Ishikawa (cell line): ENCODE data around the gene CEP68.

Experiments
- CEBPB ChIP-seq: IDR thresholded peaks from 2 replicates; pipeline ENCODE4 v1.6.1; 2012
- CREB1 ChIP-seq: IDR thresholded peaks from 2 replicates; pipeline ENCODE4 v1.6.1; 2012; ENCODE audit warnings: low read depth
- EGR1 ChIP-seq: IDR thresholded peaks from 2 replicates; pipeline ENCODE4 v1.6.1; 2012
- EP300 ChIP-seq: IDR thresholded peaks from 2 replicates; pipeline ENCODE4 v1.6.1; 2012; ENCODE audit warnings: borderline replicate concordance
- FOXM1 ChIP-seq: IDR thresholded peaks from 2 replicates; pipeline ENCODE4 v1.6.1; 2012; ENCODE audit warnings: low read depth, borderline replicate concordance
- MAX ChIP-seq: IDR thresholded peaks from 2 replicates; pipeline ENCODE4 v1.6.1; 2012
- NFIC ChIP-seq: IDR thresholded peaks from 2 replicates; pipeline ENCODE4 v1.6.1; 2012
- RAD21 ChIP-seq: IDR thresholded peaks from 2 replicates; pipeline ENCODE4 v1.6.1; 2012; ENCODE audit warnings: low read depth
- REST ChIP-seq: IDR thresholded peaks from 2 replicates; pipeline ENCODE4 v1.6.1; 2012; ENCODE audit warnings: low read depth, mild to moderate bottlenecking
- TAF1 ChIP-seq: IDR thresholded peaks from 2 replicates; pipeline ENCODE4 v1.6.1; 2012; ENCODE audit warnings: low read depth, mild to moderate bottlenecking
- TEAD4 ChIP-seq: IDR thresholded peaks from 2 replicates; pipeline ENCODE4 v1.6.1; 2012
- USF1 ChIP-seq: IDR thresholded peaks from 2 replicates; pipeline ENCODE4 v1.6.1; 2012
- YY1 ChIP-seq: IDR thresholded peaks from 2 replicates; pipeline ENCODE4 v1.6.1; 2012; ENCODE audit warnings: low read depth
- ZBTB7A ChIP-seq: IDR thresholded peaks from 2 replicates; pipeline ENCODE4 v1.6.1; 2012; ENCODE audit warnings: low read depth

CEP68 gene

GRCh38 chr2:65026704-65027464, 29.3 kb upstream of the CEP68 start:
- no peak for TF ChIP-seq YY1

GRCh38 chr2:65027616-65028244, 28.5 kb upstream of the CEP68 start:
- TF ChIP-seq FOXM1 (no peak), YY1 (no peak), TAF1 (no peak), RAD21 (no peak), NFIC (no peak), ZBTB7A (no peak), CREB1 (no peak), CEBPB (no peak), USF1 (no peak), EGR1 (no peak), TEAD4 (no peak), EP300 (no peak)

- TF ChIP-seq EGR1 (no peak), TEAD4 (no peak), EP300 (no peak), USF1 (no peak), YY1 (no peak), CREB1 (no peak), CEBPB (no peak), FOXM1 (no peak), NFIC (no peak)
Observed at GRCh38 chr2:65030476-65031332, 25.5 kb upstream of the CEP68 start.

GRCh38 chr2:65031341-65032018, 24.7 kb upstream of the CEP68 start:
- TF ChIP-seq CEBPB (peak; percentile 50), FOXM1 (no peak)

GRCh38 chr2:65032019-65032975, 23.9 kb upstream of the CEP68 start:
- no peak for TF ChIP-seq TAF1
- TF ChIP-seq MAX, result no peak
- no peak for TF ChIP-seq CEBPB
- no peak for TF ChIP-seq EGR1
- TF ChIP-seq NFIC, result no peak
- TF ChIP-seq FOXM1, result no peak
- no peak for TF ChIP-seq EP300
- no peak for TF ChIP-seq CREB1

- TF ChIP-seq RAD21, result peak; percentile 39
- no peak for TF ChIP-seq FOXM1
- TF ChIP-seq REST, result no peak
- TF ChIP-seq EP300, result no peak
- no peak for TF ChIP-seq YY1
Observed at GRCh38 chr2:65033178-65033577, 23.0 kb upstream of the CEP68 start.

- no peak for TF ChIP-seq YY1
- TF ChIP-seq NFIC, result no peak
- no peak for TF ChIP-seq REST
- no peak for TF ChIP-seq TEAD4
- no peak for TF ChIP-seq EGR1
Observed at GRCh38 chr2:65035351-65035943, 20.8 kb upstream of the CEP68 start.
